H9 (cell line): ENCODE measurements around the gene CTDSPL. TPM values are rescaled to one million over a fixed set of nuclear protein-coding genes. Genes with fewer than 3 reads are reported as not detected.

Source experiments
- DNase-seq: peaks from one replicate; pipeline ENCODE4 v3.0.0-alpha.2; 2017
- H2AFZ ChIP-seq: one replicate; pipeline ENCODE4 v1.6.1; 2013; ENCODE audit warnings: mild to moderate bottlenecking, low read length, control low read depth, moderate library complexity
- H2AK5ac ChIP-seq: 2 replicates; pipeline ENCODE4 v1.6.1; 2013; ENCODE audit warnings: low read length, control low read depth, mixed read lengths; ENCODE audit not compliant: insufficient read length
- H2BK120ac ChIP-seq: one replicate; pipeline ENCODE4 v1.6.1; 2013; ENCODE audit warnings: low read depth, mild to moderate bottlenecking, low read length, control low read depth, inconsistent platforms; ENCODE audit not compliant: poor library complexity, severe bottlenecking
- H2BK12ac ChIP-seq: 2 replicates; pipeline ENCODE4 v1.6.1; 2013; ENCODE audit warnings: low read length, control low read depth, mixed read lengths, low read depth; ENCODE audit not compliant: insufficient read length
- H2BK15ac ChIP-seq: 2 replicates; pipeline ENCODE4 v1.6.1; 2013; ENCODE audit warnings: low read depth, low read length, control low read depth
- H2BK20ac ChIP-seq: one replicate; pipeline ENCODE4 v1.6.1; 2013; ENCODE audit warnings: low read depth, mild to moderate bottlenecking, low read length, control low read depth, inconsistent platforms; ENCODE audit not compliant: poor library complexity, severe bottlenecking
- H2BK5ac ChIP-seq: 2 replicates; pipeline ENCODE4 v1.6.1; 2013; ENCODE audit warnings: low read length, control low read depth, mixed read lengths; ENCODE audit not compliant: insufficient read length
- H3K14ac ChIP-seq: 2 replicates; pipeline ENCODE4 v1.6.1; 2013; ENCODE audit warnings: low read length, control low read depth; ENCODE audit not compliant: insufficient read depth
- H3K18ac ChIP-seq: 2 replicates; pipeline ENCODE4 v1.6.1; 2013; ENCODE audit warnings: low read depth, mild to moderate bottlenecking, mixed read lengths, low read length, control low read depth; ENCODE audit not compliant: insufficient read length
- H3K23ac ChIP-seq: 2 replicates; pipeline ENCODE4 v1.6.1; 2013; ENCODE audit warnings: low read length, control low read depth, mixed read lengths, low read depth; ENCODE audit not compliant: insufficient read length
- H3K23me2 ChIP-seq: 2 replicates; pipeline ENCODE4 v1.6.1; 2013; ENCODE audit warnings: low read depth, mild to moderate bottlenecking, mixed read lengths, low read length, control low read depth; ENCODE audit not compliant: insufficient read length, poor library complexity, severe bottlenecking
- H3K27ac ChIP-seq: 2 replicates; pipeline ENCODE4 v1.5.1; 2013; ENCODE audit warnings: low read length, control low read depth, mixed read lengths, low read depth; ENCODE audit not compliant: insufficient read length
- H3K27me3 ChIP-seq: 2 replicates; pipeline ENCODE4 v1.6.1; 2013; ENCODE audit warnings: low read length, control low read depth, inconsistent platforms; ENCODE audit not compliant: insufficient read depth
- H3K4ac ChIP-seq: 2 replicates; pipeline ENCODE4 v1.6.1; 2013; ENCODE audit warnings: low read depth, mild to moderate bottlenecking, control low read depth, inconsistent platforms, low read length, moderate library complexity
- H3K4me1 ChIP-seq: 2 replicates; pipeline ENCODE4 v1.6.1; 2013; ENCODE audit warnings: low read length, control low read depth, inconsistent platforms; ENCODE audit not compliant: insufficient read depth
- H3K4me2 ChIP-seq: 2 replicates; pipeline ENCODE4 v1.6.1; 2013; ENCODE audit warnings: low read length, control low read depth, mixed read lengths; ENCODE audit not compliant: insufficient read length, insufficient read depth
- H3K56ac ChIP-seq: 2 replicates; pipeline ENCODE4 v1.6.1; 2013; ENCODE audit warnings: low read depth, mild to moderate bottlenecking, mixed read lengths, low read length, control low read depth; ENCODE audit not compliant: insufficient read length
- H3K79me1 ChIP-seq: 2 replicates; pipeline ENCODE4 v1.6.1; 2013; ENCODE audit warnings: low read depth, mild to moderate bottlenecking, moderate library complexity, low read length, control low read depth, inconsistent platforms; ENCODE audit not compliant: insufficient read depth, poor library complexity, severe bottlenecking
- H3K79me2 ChIP-seq: 2 replicates; pipeline ENCODE4 v1.6.1; 2013; ENCODE audit warnings: low read length, control low read depth, inconsistent platforms; ENCODE audit not compliant: insufficient read depth
- H3K9ac ChIP-seq: 2 replicates; pipeline ENCODE4 v1.6.1; 2013; ENCODE audit warnings: low read length, control low read depth, mixed read lengths; ENCODE audit not compliant: insufficient read length; ENCODE audit errors: extremely low read depth
- H3K9me3 ChIP-seq: one replicate; pipeline ENCODE4 v1.6.1; 2013; ENCODE audit warnings: low read depth, low read length, inconsistent platforms; ENCODE audit not compliant: control insufficient read depth
- H3T11ph ChIP-seq: one replicate; pipeline ENCODE4 v1.6.1; 2013; ENCODE audit warnings: mild to moderate bottlenecking, low read length, control low read depth, inconsistent platforms
- H4K20me1 ChIP-seq: one replicate; pipeline ENCODE4 v1.6.1; 2013; ENCODE audit not compliant: control insufficient read depth, insufficient read length, insufficient read depth
- H4K5ac ChIP-seq: 2 replicates; pipeline ENCODE4 v1.6.1; 2013; ENCODE audit warnings: low read depth, mild to moderate bottlenecking, mixed read lengths, low read length, control low read depth; ENCODE audit not compliant: insufficient read length
- H4K8ac ChIP-seq: replicated peaks from 2 replicates; pipeline ENCODE4 v1.6.1; 2013; ENCODE audit warnings: low read length, control low read depth, mixed read lengths, low read depth; ENCODE audit not compliant: insufficient read length
- H4K91ac ChIP-seq: 2 replicates; pipeline ENCODE4 v1.6.1; 2013; ENCODE audit warnings: low read depth, mild to moderate bottlenecking, moderate library complexity, mixed read lengths, low read length, control low read depth; ENCODE audit not compliant: insufficient read length
- H3K27ac Mint-ChIP-seq, 3 experiments: 2 replicates in 2 of 3; 3 replicates in 1 of 3; pipeline ENCODE4 v1.8.0; 2020 to 2021; ENCODE audit warnings: mixed read lengths in 3 of 3, mild to moderate bottlenecking in 1 of 3, moderate library complexity in 1 of 3
- H3K27me3 Mint-ChIP-seq: 2 replicates; pipeline ENCODE4 v1.8.0; 2021; ENCODE audit warnings: low read depth, mild to moderate bottlenecking, moderate library complexity, mixed read lengths
- H3K36me3 Mint-ChIP-seq, 3 experiments: 2 replicates in 2 of 3; 3 replicates in 1 of 3; pipeline ENCODE4 v1.8.0; 2020 to 2021; ENCODE audit warnings: low read depth in 3 of 3, mixed read lengths in 3 of 3; ENCODE audit not compliant: insufficient read depth in 1 of 3
- H3K4me1 Mint-ChIP-seq, 2 experiments: 2 replicates each; pipeline ENCODE4 v1.8.0; 2020; ENCODE audit warnings: mixed read lengths in 2 of 2
- H3K4me3 Mint-ChIP-seq, 2 experiments: 2 replicates in 1 of 2; 3 replicates in 1 of 2; pipeline ENCODE4 v1.8.0; 2020 to 2021; ENCODE audit warnings: mild to moderate bottlenecking in 2 of 2, mixed read lengths in 2 of 2, moderate library complexity in 1 of 2
- H3K9me3 Mint-ChIP-seq, 2 experiments: 2 replicates in 1 of 2; 3 replicates in 1 of 2; pipeline ENCODE4 v1.8.0; 2020; ENCODE audit warnings: mild to moderate bottlenecking in 2 of 2, mixed read lengths in 2 of 2, moderate library complexity in 1 of 2
- whole genome bisulfite sequencing: extraction: QIAGEN DNeasy Blood & Tissue Kit; methylation state at CpG from one replicate; pipeline ENCODE4 v1.1.7; 2013; ENCODE audit warnings: missing lambda C conversion rate, low lambda C conversion rate, mixed read lengths; ENCODE audit not compliant: insufficient read length; ENCODE audit errors: extremely low coverage; 5-methylcytosine and 5-hydroxymethylcytosine counted together
- total RNA-seq: library from RNA; stranded (reverse); gene quantifications from 2 replicates; pipeline ENCODE4 v1.2.1, GENCODE V29; 2021
- TF ChIP-seq, protein P1 (sequence below): fragments of 200-600 bp; sonication (generic); conservative IDR thresholded peaks from 3 replicates; pipeline ENCODE4 v1.8.0; 2021; ENCODE audit warnings: antibody characterized with exemption, mild to moderate bottlenecking

Gene CTDSPL
- total RNA-seq, 1 experiment from 2014 or later = 20.8 TPM

DNA sequence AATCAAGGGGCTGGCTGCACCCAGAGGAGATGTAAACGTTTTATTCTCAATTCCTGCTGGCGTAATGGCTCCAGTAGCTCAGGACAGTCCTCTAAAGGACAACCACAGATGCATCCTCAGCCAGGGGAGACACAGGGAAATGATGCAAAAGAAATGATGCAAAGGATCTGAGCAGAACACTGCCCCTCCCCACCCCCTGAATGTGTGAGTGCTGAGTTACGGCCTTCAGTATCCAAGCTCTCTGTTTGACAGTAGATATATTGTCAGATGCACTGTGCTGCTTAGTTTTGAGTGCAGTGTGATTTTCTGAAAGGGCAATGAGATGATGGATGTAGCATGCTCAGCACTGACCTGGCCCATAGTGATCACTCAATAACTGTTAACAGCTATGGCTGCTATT, 41.4 kb upstream of the CTDSPL start:
- no CpG with 5 or more reads among the region's 3 CpGs for WGBS
- no peaks in the 10 kb centered on the region for H3K23me2 ChIP-seq

More for the DNA sequence above, 41.4 kb upstream of the CTDSPL start:
- H3K27me3 Mint-ChIP-seq = peaks cover 3% of the 10 kb centered on the region; the same call in 1 of the 2 replicates
- H3K4me2 ChIP-seq = no peak overlapping the region
- H3K36me3 Mint-ChIP-seq = no peaks in the 10 kb centered on the region
- H4K20me1 ChIP-seq = no peaks in the 10 kb centered on the region
- H3K9ac ChIP-seq = no peak overlapping the region
- TF ChIP-seq, protein P1, sequence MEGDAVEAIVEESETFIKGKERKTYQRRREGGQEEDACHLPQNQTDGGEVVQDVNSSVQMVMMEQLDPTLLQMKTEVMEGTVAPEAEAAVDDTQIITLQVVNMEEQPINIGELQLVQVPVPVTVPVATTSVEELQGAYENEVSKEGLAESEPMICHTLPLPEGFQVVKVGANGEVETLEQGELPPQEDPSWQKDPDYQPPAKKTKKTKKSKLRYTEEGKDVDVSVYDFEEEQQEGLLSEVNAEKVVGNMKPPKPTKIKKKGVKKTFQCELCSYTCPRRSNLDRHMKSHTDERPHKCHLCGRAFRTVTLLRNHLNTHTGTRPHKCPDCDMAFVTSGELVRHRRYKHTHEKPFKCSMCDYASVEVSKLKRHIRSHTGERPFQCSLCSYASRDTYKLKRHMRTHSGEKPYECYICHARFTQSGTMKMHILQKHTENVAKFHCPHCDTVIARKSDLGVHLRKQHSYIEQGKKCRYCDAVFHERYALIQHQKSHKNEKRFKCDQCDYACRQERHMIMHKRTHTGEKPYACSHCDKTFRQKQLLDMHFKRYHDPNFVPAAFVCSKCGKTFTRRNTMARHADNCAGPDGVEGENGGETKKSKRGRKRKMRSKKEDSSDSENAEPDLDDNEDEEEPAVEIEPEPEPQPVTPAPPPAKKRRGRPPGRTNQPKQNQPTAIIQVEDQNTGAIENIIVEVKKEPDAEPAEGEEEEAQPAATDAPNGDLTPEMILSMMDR = no peak
- no peak overlapping the region for H2BK12ac ChIP-seq
- H3K56ac ChIP-seq = no peak overlapping the region
- no peak overlapping the region for H3K4me3 Mint-ChIP-seq
- H2BK5ac ChIP-seq = no peak overlapping the region
- DNase-seq = no peak
- H3K14ac ChIP-seq = no peak overlapping the region
- H2BK120ac ChIP-seq = no peak overlapping the region
- H3K4ac ChIP-seq = no peak overlapping the region
- H3K9me3 Mint-ChIP-seq = no peaks in the 10 kb centered on the region
- no peak overlapping the region for H2AFZ ChIP-seq
- H3K79me2 ChIP-seq = no peaks in the 10 kb centered on the region
- no peaks in the 10 kb centered on the region for H3K27me3 ChIP-seq
- no peaks in the 10 kb centered on the region for H3K79me1 ChIP-seq
- H3T11ph ChIP-seq = no peak overlapping the region
- H2BK20ac ChIP-seq = no peak overlapping the region
- H3K23ac ChIP-seq = no peak overlapping the region
- no peak overlapping the region for H4K5ac ChIP-seq
- H4K91ac ChIP-seq = no peak overlapping the region
- peaks cover 7 to 10% of the 10 kb centered on the region in 2 experiments for H3K4me1 Mint-ChIP-seq
- no peaks in the 10 kb centered on the region for H3K9me3 ChIP-seq
- H3K4me1 ChIP-seq = peaks cover 2% of the 10 kb centered on the region; the same call in 1 of the 2 replicates
- no peak overlapping the region for H3K27ac ChIP-seq
- H2AK5ac ChIP-seq = no peak overlapping the region
- H2BK15ac ChIP-seq = no peak overlapping the region
- H4K8ac ChIP-seq = no peak overlapping the region
- H3K18ac ChIP-seq = no peak overlapping the region
- no peak overlapping the region for H3K27ac Mint-ChIP-seq
